DOHH2 (cell line): Measurements from ENCODE around the gene DSCAM.

Experiments
- H3F3A ChIP-seq: fragments of 200-600 bp; sonication (generic), shearing (Covaris generic); 2 replicates; pipeline ENCODE4 v1.6.0; 2016; ENCODE audit warnings: antibody characterized with exemption, mild to moderate bottlenecking; ENCODE audit not compliant: control insufficient read depth, insufficient read depth
- H3K27ac ChIP-seq: fragments of 200-600 bp; sonication (generic); 2 replicates; pipeline ENCODE4 v1.5.1; 2014; ENCODE audit warnings: low read depth, mild to moderate bottlenecking, low read length, moderate library complexity
- H3K27me3 ChIP-seq: fragments of 200-600 bp; sonication (generic); 2 replicates; pipeline ENCODE4 v1.6.1; 2014; ENCODE audit warnings: mild to moderate bottlenecking, low read length, mixed read lengths; ENCODE audit not compliant: control insufficient read depth
- H3K36me3 ChIP-seq: fragments of 200-600 bp; sonication (generic); 2 replicates; pipeline ENCODE4 v1.6.1; 2014; ENCODE audit warnings: mild to moderate bottlenecking, low read length, moderate library complexity, mixed read lengths; ENCODE audit not compliant: control insufficient read depth
- H3K4me1 ChIP-seq: fragments of 200-600 bp; sonication (generic); 2 replicates; pipeline ENCODE4 v1.6.1; 2014; ENCODE audit warnings: mild to moderate bottlenecking, low read length, mixed read lengths; ENCODE audit not compliant: control insufficient read depth
- H3K4me2 ChIP-seq: fragments of 200-600 bp; sonication (generic); 2 replicates; pipeline ENCODE4 v1.6.0; 2014; ENCODE audit warnings: mild to moderate bottlenecking, low read length, moderate library complexity
- H3K4me3 ChIP-seq: fragments of 200-600 bp; sonication (generic); 2 replicates; pipeline ENCODE4 v1.5.1; 2014; ENCODE audit warnings: mild to moderate bottlenecking, low read length, mixed read lengths
- H3K79me2 ChIP-seq: fragments of 200-600 bp; sonication (generic); 2 replicates; pipeline ENCODE4 v1.6.1; 2014; ENCODE audit warnings: mild to moderate bottlenecking, low read length, mixed read lengths; ENCODE audit not compliant: control insufficient read depth
- H3K9me2 ChIP-seq: fragments of 200-600 bp; sonication (generic); replicated peaks from 2 replicates; pipeline ENCODE4 v1.6.1; 2014; ENCODE audit warnings: mild to moderate bottlenecking, low read length, mixed read lengths; ENCODE audit not compliant: control insufficient read depth
- H3K9me3 ChIP-seq: fragments of 200-600 bp; sonication (generic); 2 replicates; pipeline ENCODE4 v1.6.1; 2014; ENCODE audit warnings: antibody characterized with exemption, low read length, mixed read lengths; ENCODE audit not compliant: control insufficient read depth, insufficient read depth
- H4K20me1 ChIP-seq: fragments of 200-600 bp; sonication (generic); 2 replicates; pipeline ENCODE4 v1.6.0; 2014; ENCODE audit warnings: low read depth, mild to moderate bottlenecking, antibody characterized with exemption, low read length, moderate library complexity; ENCODE audit not compliant: control insufficient read depth, insufficient read depth
- CTCF ChIP-seq: fragments of 200-600 bp; sonication (generic); IDR thresholded peaks from one replicate; pipeline ENCODE4 v1.5.1; 2014; ENCODE audit warnings: antibody characterized with exemption, mild to moderate bottlenecking, low read depth, low read length; ENCODE audit not compliant: poor library complexity, severe bottlenecking
- EZH2phosphoT487 ChIP-seq: fragments of 200-600 bp; sonication (generic); IDR thresholded peaks from 2 replicates; pipeline ENCODE4 v1.6.1; 2017; ENCODE audit warnings: borderline replicate concordance, mild to moderate bottlenecking, antibody characterized with exemption, low read length, moderate library complexity, mixed read lengths

The DSCAM gene

GRCh38 chr21:40282912-40283886 is 563.8 kb downstream of the DSCAM start:
- Histone ChIP-seq H3K27me3 (no peaks in the 10 kb centered on the region), H3K79me2 (no peaks in the 10 kb centered on the region), H3K27ac (no peak overlapping the region), H3F3A (no peaks in the 10 kb centered on the region), H3K4me2 (no peak overlapping the region), H4K20me1 (no peaks in the 10 kb centered on the region), H3K4me3 (no peak overlapping the region), H3K36me3 (no peaks in the 10 kb centered on the region), H3K9me2 (no peaks in the 10 kb centered on the region), H3K4me1 (no peaks in the 10 kb centered on the region), H3K9me3 (peaks cover 7% of the 10 kb centered on the region; the same call in 1 of the 2 replicates)
- TF ChIP-seq CTCF, result no peak
- TF ChIP-seq EZH2phosphoT487, result no peak

- Histone ChIP-seq H3K4me1 (no peaks in the 10 kb centered on the region), H3K36me3 (no peaks in the 10 kb centered on the region), H3K4me2 (no peak overlapping the region), H3F3A (no peaks in the 10 kb centered on the region), H3K4me3 (no peak overlapping the region), H3K27ac (no peak overlapping the region), H3K9me2 (no peaks in the 10 kb centered on the region), H3K9me3 (peaks cover 11% of the 10 kb centered on the region; the same call in 1 of the 2 replicates), H3K27me3 (no peaks in the 10 kb centered on the region), H4K20me1 (no peaks in the 10 kb centered on the region), H3K79me2 (no peaks in the 10 kb centered on the region)
- TF ChIP-seq EZH2phosphoT487 (no peak), CTCF (no peak)
These were observed 568.6 kb downstream of the DSCAM start for GRCh38 chr21:40278345-40278744.

- Histone ChIP-seq H3F3A (no peaks in the 10 kb centered on the region), H4K20me1 (no peaks in the 10 kb centered on the region), H3K9me2 (no peaks in the 10 kb centered on the region), H3K4me3 (no peak overlapping the region), H3K27ac (no peak overlapping the region), H3K9me3 (peaks cover 11% of the 10 kb centered on the region; the same call in 1 of the 2 replicates), H3K27me3 (no peaks in the 10 kb centered on the region), H3K79me2 (no peaks in the 10 kb centered on the region), H3K4me1 (no peaks in the 10 kb centered on the region), H3K4me2 (no peak overlapping the region), H3K36me3 (no peaks in the 10 kb centered on the region)
- no peak for TF ChIP-seq EZH2phosphoT487
- no peak for TF ChIP-seq CTCF
These were observed 571.0 kb downstream of the DSCAM start for GRCh38 chr21:40276001-40276400.
